Psoas muscle (tissue), 8 donors: ENCODE measurements around the gene CRISPLD2. TPM values are rescaled to one million over a fixed set of nuclear protein-coding genes. Genes with fewer than 3 reads are reported as not detected.

ENCODE experiments used
- ATAC-seq, 4 donors: fragments of 200-7000 bp; cut with Tn5 transposase; one replicate each; pipeline ENCODE4 v1.9.1; 2020; ENCODE audit warnings: moderate library complexity in 3 of 4, mild to moderate bottlenecking in 2 of 4
- DNase-seq, 2 donors: peaks; one replicate each; pipeline ENCODE4 v3.0.0-alpha.2; 2020
- H3K27ac ChIP-seq: fragments of 200-600 bp; one replicate; pipeline ENCODE4 v1.8.0; 2022
- H3K27me3 ChIP-seq, 3 donors: fragments of 200-600 bp in 1 of 3; one replicate each; pipeline versions ENCODE4 v1.6.1 to v1.8.0; 2013 to 2022; ENCODE audit warnings: low read length in 2 of 3, mild to moderate bottlenecking in 2 of 3, moderate library complexity in 1 of 3; ENCODE audit not compliant: insufficient read depth in 3 of 3
- H3K36me3 ChIP-seq, 2 donors: fragments of 200-600 bp in 1 of 2; one replicate each; pipeline versions ENCODE4 v1.6.1 to v1.8.0; 2013 to 2022; ENCODE audit warnings: low read depth in 1 of 2, mild to moderate bottlenecking in 1 of 2, moderate library complexity in 1 of 2; ENCODE audit not compliant: insufficient read depth in 1 of 2
- H3K4me1 ChIP-seq: fragments of 200-600 bp; one replicate; pipeline ENCODE4 v1.8.0; 2022
- H3K4me3 ChIP-seq: fragments of 200-600 bp; one replicate; pipeline ENCODE4 v1.8.0; 2022; ENCODE audit warnings: mild to moderate bottlenecking
- H3K9me3 ChIP-seq: fragments of 200-600 bp; one replicate; pipeline ENCODE4 v1.8.0; 2022
- CTCF ChIP-seq: fragments of 200-600 bp; IDR thresholded peaks from one replicate; pipeline ENCODE4 v1.8.0; 2022; ENCODE audit warnings: antibody characterized with exemption
- WGBS, 3 donors: extraction: QIAGEN DNeasy Blood & Tissue Kit; methylation state at CpG; one replicate each; pipeline versions ENCODE4 v1.1.6 to v1.1.7; 2013; 5-methylcytosine and 5-hydroxymethylcytosine counted together
- intact Hi-C, 2 donors: fragments of 100-400 bp; cut with DNase I; formaldehyde crosslinking; loops; one replicate each; pipeline versions ENCODE4 v1.11.0 to v1.14.2; 2022
- polyA plus RNA-seq, 3 donors: library from polyadenylated mRNA; stranded (reverse); fragments of 200-250 nt; gene quantifications; one replicate each; pipeline ENCODE4 v1.2.3, GENCODE V29; 2013
- total RNA-seq, 4 donors: library from RNA; stranded (reverse); fragmentation: NEBNext Ultra II Directional in 2 of 4; extraction: Animal tissue kit (Norgen Biotek cat#: 25700) in 2 of 4; gene quantifications; one replicate each; pipeline versions ENCODE4 v1.2.1 to v1.2.4, GENCODE V29; 2021 to 2023
- donor health status: healthy with polysubstance abuse.
- donor health status: DM: no; HTN: no; CAD: no; lungs with moderate emphysema.
- donor health status: Bipolar disorder and iron deficiency.
- donor health status: healthy.
- donor health status: DM: yes; HTN: yes; CAD: no.
- donor health status: DM: no; HTN: no; CAD: no.
- donor health status: DM: no; HTN: no; CAD: no.
- donor health status: DM: yes; HTN: yes; CAD: no.

Gene CRISPLD2
- total and polyA plus RNA-seq, 7 donors = 7.1 to 28.6 (median 11.5) TPM

GRCh38 chr16:84890427-84890826, 70.6 kb downstream of the CRISPLD2 start:
- DNase-seq (peak in 1 of 2 donors; percentile 6), ATAC-seq (no peak)
- Histone ChIP-seq H3K9me3 (no peaks in the 10 kb centered on the region), H3K36me3 (no peaks in the 10 kb centered on the region), H3K4me1 (no peaks in the 10 kb centered on the region), H3K4me3 (no peak overlapping the region), H3K27me3 (peaks cover 0 to 2% (median 0%) of the 10 kb centered on the region in 3 donors), H3K27ac (no peak overlapping the region)
- 91 to 94% (median 94%) methylated on average over 9 of the region's 9 CpGs for WGBS, 3 donors
- no peak for TF ChIP-seq CTCF
- intact Hi-C loops = no loop called here

GRCh38 chr16:84891149-84891795, 71.5 kb downstream of the CRISPLD2 start:
- no peaks in the 10 kb centered on the region for H3K4me1 ChIP-seq
- no peaks in the 10 kb centered on the region for H3K9me3 ChIP-seq
- 52 to 71% (median 61%) methylated on average over 17 of the region's 17 CpGs for WGBS, 3 donors
- no peak for ATAC-seq
- TF ChIP-seq CTCF = no peak
- no peaks in the 10 kb centered on the region for H3K36me3 ChIP-seq
- DNase-seq = no peak
- H3K4me3 ChIP-seq = no peak overlapping the region
- H3K27ac ChIP-seq = no peak overlapping the region
- intact Hi-C loops = no loop called here
- peaks cover 0 to 2% (median 0%) of the 10 kb centered on the region in 3 donors for H3K27me3 ChIP-seq

GRCh38 chr16:84892097-84892496, 72.3 kb downstream of the CRISPLD2 start:
- WGBS, 3 donors = 43 to 57% (median 50%) methylated on average over 10 of the region's 10 CpGs
- Histone ChIP-seq H3K4me1 (no peaks in the 10 kb centered on the region), H3K36me3 (peaks cover 0 to 5% of the 10 kb centered on the region in 2 donors), H3K27ac (no peak overlapping the region), H3K9me3 (no peaks in the 10 kb centered on the region), H3K4me3 (no peak overlapping the region), H3K27me3 (peaks cover 0 to 2% (median 0%) of the 10 kb centered on the region in 3 donors)
- DNase-seq = no peak
- ATAC-seq = no peak
- intact Hi-C loops = no loop called here
- TF ChIP-seq CTCF = no peak

- peaks cover 0 to 5% of the 10 kb centered on the region in 2 donors for H3K36me3 ChIP-seq
- no peak for TF ChIP-seq CTCF
- no peak overlapping the region for H3K4me3 ChIP-seq
- peaks cover 0 to 2% (median 0%) of the 10 kb centered on the region in 3 donors for H3K27me3 ChIP-seq
- ATAC-seq (no peak), DNase-seq (no peak)
- 93 to 97% (median 96%) methylated on average over 3 of the region's 3 CpGs for WGBS, 3 donors
- H3K4me1 ChIP-seq = no peaks in the 10 kb centered on the region
- no peaks in the 10 kb centered on the region for H3K9me3 ChIP-seq
- H3K27ac ChIP-seq = no peak overlapping the region
- intact Hi-C loops = no loop called here
These were observed 73.7 kb downstream of the CRISPLD2 start for GRCh38 chr16:84893467-84893848.
